MV-4-11 (cell line): ENCODE results near the gene RTKN.
A peak's percentile ranks its signal among the peaks of the same experiment; 100 is the strongest.
"Not testable (repeated sequence)": the region's sequence is repeated elsewhere in the genome, so short reads cannot be mapped to it uniquely, and the experiment has no call there.

Experiments used
- DNase-seq: peaks from one replicate; lab custom pipeline; 2025; lab: John Stamatoyannopoulos, UW

The RTKN gene

DNA sequence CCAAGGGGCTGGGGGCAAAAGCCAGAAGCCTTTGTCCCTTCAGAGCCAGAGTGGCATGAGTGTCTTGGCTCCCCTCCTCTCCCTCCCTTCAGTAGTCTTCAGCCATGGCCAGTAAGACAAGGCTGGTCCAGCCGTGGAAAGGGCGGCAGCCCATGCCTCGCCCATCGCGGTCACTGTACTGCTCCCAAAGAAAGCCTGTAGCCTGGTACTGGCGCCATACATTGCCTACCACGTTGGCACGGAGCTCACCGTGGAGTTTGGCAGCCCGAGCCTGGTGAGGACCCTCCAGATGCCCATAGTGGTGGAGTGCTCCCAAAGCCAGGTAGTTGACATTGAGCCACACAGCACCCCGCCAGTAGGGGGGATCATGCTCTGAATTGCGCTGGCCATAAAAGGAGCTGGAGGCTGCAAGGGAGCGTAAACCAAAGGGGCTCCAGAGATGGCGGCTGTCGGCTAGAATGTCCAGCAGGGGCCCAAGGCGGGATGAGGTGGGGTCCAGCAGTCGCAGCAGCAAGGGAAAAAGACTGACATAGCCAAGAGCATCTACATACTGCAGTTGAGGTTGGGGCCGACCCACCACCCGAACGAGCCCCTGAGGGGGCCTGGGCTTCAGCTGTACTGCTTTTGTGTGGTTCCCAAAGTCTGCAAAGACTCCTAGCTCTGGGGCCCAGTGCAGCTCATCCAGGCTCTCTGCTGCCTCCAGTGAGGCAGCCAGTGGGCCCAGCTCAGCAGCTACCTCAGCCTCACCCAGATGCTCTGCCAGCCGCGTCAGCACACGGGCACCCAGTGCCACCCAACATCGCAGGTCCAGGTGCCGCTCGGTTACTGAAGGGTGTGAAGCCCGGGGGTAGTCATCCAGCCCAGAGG lies 19.7 kb upstream of the RTKN start:
- DNase-seq: no peak

- not testable (repeated sequence) for DNase-seq
Observed at GRCh38 chr2:74460187-74460586, 18.4 kb upstream of the RTKN start.

GRCh38 chr2:74459503-74460118 lies 17.9 kb upstream of the RTKN start:
- not testable (repeated sequence) for DNase-seq

DNA sequence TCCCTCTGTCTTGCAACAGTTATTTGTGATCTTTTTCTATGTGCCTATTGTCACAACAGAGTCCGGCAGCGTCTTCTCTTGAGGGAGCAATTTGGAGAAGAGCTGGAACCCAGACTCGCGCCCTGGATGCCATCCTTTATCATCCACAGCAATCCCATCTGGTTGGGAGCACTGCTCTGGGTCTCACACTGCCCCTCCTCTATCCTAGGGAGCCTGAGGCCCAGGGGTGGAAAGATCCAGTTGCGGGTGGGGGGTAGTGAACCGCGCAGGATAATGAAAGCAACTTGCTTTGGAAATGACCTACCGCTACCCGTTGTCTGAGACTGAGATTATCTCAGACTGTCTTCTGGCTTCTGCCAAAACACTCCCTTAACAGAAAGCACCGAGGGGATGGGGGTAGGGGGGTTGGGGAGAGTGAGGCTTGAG lies 17.2 kb upstream of the RTKN start:
- DNase-seq: no peak

DNA sequence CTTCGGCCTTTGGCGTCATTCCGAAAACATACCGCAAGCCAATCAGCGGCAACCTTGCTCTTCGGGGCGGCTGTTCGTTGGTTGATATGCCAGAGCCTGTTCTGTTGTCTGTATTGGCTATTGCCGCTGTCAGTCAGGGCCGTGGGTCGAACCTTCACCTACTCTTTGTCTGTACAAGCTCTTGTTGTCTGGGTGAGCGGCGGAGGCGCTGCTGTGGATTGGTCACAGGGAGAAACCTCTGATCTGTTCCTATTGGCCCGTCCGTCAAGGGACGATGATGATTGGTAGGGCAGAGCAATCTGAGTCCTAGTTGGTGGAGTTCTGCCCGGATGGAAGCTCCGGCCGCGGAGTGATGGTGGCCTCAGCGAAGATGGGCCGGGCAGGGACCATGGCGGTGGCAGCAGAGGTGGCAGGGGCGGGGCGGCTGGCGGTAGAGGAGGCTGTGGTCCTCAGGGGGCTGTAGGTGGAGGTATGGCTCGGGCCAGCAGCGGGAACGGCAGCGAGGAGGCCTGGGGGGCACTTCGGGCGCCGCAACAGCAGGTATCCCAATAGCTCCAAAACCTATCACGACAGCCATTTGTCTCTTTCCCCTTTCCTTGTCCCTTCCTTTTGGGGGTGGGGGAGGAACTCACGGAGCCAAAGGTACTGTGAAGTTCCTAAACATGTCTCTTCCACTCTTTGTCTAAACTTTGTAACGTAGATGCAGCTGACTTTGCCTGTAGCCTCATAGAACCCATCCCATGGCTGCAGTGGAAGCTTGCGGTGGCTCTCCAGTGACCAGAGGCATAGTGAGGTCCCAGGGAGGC lies 16.6 kb upstream of the RTKN start, which contains the start of gene WBP1:
TSS of gene WBP1 (plus strand) at position 307 of the 806 bp plus-strand sequence. CDS start at position 472, 165 bp downstream.
- peak; percentile 100 for DNase-seq

GRCh38 chr2:74457549-74458131 lies 15.9 kb upstream of the RTKN start:
- peak; percentile 35 for DNase-seq

- no peak for DNase-seq
Observed at GRCh38 chr2:74457129-74457548, 15.4 kb upstream of the RTKN start.

DNA sequence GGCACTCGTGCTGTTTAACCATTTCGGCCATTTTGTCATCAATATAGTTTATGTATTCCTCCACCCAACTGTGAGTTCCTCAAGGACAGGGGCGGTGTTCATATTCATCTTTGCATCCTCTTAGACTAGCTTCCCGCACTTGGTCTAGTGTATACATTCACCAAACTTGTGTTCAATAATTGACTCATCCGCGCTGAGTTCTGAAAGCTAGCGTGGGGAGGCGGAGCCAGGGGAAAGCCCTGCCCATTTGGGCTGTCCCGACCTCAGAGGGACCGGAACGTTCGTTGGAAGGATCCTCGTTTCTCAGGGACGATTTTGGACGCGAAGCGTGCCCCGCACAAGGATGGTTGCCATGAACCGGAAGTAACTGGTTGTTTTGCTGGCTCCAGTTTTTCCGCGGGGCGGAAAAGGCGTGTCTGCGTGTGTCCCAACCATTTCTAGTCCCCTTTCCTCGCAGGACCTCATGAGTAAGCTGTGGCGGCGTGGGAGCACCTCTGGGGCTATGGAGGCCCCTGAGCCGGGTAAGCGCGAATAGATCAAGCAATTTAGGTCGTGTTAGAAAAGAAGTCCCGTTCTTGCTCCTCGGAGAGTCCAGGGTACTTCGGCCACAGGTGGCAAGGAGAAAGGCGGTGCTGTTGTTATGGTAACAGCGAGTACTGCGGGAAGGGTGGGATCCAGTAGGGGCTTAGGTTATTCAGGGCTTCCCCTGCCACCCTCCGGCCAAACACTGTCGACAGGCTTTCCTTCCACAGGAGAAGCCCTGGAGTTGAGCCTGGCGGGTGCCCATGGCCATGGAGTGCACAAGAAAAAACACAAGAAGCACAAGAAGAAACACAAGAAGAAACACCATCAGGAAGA lies 13.1 kb upstream of the RTKN start, which contains the start of gene INO80B:
TSS of gene INO80B (plus strand) at position 434 of the 858 bp plus-strand sequence. CDS start at position 464, 30 bp downstream.
- peak; percentile 97 for DNase-seq

DNA sequence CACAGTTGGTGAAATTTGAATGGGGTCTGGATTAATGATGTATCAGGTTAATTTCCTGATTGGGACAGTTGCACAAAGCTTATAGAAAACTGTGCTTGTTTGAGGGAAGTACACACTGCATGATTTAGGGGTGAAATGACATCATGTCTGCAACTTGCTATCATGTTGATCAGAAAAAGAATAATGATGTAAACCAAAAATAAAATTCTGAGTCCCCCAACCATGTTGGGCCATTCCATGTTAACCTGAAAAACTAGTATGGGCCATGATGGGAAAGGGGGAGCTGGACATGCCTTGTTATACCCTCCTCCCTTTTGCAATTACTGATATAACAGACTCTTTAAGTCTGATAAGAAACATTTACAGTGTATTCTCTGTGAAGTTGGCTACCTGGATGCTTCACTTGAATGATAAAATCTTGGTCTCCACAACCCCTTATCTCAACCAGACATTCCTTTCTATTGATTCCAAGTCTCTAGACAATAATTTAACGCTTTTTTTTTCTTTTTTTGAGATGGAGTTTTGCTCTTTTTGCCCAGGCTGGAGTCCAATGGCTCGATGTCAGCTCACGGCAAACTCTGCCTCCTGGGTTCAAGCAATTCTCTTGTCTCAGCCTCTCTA lies 8.9 kb upstream of the RTKN start:
- no peak for DNase-seq

DNA sequence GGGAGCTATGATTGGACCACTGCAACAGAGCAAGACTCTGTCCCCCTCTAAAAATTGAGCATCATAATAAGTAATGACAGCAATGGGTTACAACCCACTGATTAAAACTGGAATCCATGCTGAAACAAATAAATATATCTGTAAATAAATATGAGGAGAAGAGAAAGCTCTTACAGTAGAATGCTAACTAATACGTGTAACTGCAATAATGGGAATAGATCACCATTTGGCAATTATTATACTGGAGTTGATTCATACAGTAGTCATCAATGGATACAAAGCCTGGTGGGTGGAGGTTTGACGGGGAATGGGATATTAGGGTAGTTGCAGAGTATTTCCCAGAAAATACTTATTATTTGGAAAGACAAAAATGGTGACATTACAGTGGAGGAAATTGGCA lies 7.0 kb upstream of the RTKN start:
- DNase-seq: no peak

- DNase-seq: no peak
Observed at GRCh38 chr2:74447230-74447999, 5.7 kb upstream of the RTKN start.

DNA sequence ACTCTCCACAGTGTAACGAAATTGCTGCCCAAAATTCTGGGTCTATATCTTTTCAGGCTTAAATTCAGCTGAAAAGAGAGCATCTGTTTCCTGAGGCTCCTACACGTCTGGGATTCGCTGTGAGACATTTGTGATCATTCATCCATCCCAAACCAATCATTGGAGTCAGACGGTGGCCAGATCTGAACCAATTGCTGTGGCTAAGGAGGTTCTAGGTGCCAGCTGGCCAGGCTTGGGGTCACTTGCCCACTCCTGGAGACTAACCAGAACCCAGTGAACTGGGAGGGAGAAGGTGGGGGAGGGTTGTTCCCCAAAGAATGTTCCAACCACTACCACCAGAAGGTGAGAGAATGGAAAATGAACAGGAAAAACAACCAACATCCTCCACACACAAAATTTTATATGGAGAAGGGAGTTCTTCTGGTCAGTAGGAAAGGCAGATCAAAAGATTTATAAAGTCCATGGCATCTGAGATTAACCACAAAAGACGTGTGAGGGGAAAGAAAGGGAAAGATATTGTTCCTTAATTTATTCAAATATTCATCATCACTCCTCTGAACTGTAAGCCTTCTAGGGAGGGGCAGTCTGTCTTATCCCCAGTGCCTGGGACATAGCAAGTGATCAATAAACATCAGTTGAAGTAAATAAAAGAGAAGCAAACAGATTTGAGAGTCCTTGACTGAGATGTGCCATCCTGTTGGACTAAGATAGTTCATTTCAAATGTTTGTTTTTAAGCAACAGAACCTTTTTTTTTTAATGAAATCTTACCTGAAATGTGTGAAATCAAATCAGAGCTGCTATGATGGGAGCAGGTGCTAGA lies 3.0 kb upstream of the RTKN start:
- DNase-seq: no peak

DNA sequence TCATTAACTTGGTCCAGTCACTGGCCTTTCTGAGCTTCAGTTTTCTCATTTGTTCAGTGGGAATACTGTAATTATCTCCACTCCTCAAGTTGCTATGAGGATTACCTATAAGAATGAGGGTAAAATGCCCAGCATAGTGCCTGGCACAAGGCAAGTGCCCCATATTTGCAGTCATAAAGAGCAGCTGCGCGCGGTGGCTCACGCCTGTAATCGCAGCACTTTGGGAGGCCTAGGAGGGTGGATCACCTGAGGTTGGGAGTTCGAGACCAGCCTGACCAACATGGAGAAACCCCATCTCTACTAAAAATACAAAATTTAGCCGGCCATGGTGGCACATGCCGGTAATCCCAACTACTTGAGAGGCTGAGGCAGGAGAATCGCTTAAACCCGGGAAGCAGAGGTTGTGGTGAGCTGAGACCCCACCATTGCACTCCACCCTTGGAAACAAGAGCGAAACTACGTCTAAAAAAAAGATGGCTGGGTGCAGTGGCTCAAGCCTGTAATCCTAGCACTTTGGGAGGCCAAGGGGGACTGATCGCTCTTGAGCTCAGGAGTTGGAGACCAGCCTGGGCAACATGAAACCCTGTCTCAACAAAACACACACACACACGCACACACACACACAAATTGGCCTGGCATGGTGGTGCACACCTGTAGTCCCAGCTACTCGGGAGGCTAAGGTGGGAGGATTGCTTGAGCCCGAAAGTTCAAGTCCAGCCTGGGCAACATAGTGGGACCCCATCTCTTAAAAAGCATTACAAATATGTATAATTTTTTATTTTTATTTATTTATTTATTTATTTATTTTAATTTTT lies 953 bp upstream of the RTKN start:
- DNase-seq: not testable (repeated sequence)

DNA sequence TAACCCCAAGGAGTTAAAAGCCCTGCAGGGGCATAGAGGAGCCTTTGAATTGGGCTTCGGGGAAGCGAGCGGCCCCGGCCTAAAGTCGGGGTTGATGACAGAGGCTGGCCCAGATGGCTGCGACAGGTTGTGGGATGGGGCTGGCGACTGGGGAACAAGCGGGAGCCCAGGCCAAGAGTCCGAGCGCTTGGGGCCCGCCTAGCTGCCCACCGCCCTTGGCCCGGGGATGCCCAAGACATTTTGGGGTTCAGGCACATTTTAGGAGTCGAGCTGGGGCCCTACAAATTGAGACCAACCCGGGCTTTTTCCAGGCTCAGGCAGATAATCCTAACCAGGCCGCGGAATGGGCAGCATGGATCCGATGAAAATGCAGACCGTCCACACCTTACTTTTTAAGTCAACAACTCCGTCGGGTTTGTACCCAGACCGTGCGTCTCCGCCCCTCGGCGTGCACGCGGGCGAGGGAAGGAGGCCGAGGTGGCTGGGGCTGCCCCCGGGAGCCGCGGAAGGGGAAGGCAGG lies 507 bp downstream of the RTKN start:
- DNase-seq: no peak

GRCh38 chr2:74440378-74441169 lies 1.2 kb downstream of the RTKN start:
- peak; percentile 72 for DNase-seq

DNA sequence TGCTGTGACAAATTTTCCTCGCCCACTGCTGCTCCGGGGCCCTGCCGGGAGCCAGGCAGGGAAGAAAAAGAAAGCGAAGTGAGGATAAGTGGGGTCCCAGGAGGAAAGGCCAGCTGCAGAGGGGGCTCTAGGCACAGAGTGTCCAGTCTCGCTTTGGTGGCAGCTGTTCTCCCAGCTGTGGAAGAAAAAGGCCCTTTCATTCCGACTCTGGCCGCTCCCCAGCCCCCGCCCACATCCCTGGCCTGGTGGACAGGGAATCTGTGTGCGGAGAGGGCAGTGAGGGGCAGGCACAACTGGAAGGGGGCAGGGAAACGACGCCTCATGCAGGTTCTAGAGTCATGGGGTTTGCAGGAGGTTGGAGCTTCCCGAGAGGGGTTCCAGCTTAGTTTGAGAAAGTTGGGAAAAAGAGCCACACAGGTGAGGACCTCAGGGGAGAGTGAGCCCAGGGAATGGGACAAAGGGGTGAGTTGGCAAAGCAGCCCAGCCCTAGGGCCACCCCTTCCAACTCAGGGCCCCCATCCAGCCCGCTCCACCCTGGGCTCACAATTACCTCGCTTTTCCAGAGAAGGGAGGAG lies 1.8 kb downstream of the RTKN start:
- DNase-seq: no peak

GRCh38 chr2:74439373-74439772 lies 2.4 kb downstream of the RTKN start:
- DNase-seq: no peak
